SKM-1 treated with dmso at 0.1 percent for 144 hours (cell line): Measurements from ENCODE around the gene TLR8.
A peak's percentile ranks its signal among the peaks of the same experiment; 100 is the strongest.

Source experiments
- DNase-seq: peaks from one replicate; lab custom pipeline; 2025; ENCODE audit not compliant: unreplicated experiment; lab: John Stamatoyannopoulos, UW

Gene TLR8

DNA sequence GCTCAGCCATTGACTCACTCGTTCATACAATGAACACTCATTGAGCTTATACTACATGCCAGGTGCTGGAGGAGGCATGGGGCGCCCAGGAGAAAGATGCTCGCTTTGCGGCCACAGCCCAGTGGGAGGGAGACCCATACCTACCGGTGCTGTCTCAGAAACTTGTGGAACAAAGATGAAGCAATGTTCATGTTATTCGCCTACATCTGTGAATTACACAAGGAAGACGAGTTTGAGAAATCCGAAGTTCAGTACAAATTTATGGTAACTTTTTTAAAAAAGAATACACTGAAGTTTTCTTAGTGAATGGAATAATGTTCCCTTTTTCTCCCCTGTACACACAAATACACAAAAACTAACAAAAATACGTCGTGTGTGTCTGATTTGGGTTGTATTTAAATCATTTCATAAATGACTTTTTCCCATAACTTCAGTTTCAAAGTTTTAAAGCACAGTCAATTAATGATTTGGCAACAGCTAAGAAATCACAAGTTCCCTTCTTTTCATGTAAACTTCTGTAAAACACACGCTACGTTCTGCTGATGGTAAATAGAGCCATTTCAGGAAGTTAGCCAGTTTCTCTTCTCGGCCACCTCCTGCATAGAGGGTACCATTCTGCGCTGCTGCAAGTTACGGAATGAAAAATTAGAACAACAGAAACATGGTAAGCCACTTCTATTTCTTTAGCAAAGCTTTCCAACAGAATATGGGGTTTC, at the start of gene TLR8:
TLR8 (plus strand) TSS at position 575 of the 716 bp plus-strand sequence; CDS start at position 662, 87 bp downstream.
- DNase-seq: peak; percentile 67

DNA sequence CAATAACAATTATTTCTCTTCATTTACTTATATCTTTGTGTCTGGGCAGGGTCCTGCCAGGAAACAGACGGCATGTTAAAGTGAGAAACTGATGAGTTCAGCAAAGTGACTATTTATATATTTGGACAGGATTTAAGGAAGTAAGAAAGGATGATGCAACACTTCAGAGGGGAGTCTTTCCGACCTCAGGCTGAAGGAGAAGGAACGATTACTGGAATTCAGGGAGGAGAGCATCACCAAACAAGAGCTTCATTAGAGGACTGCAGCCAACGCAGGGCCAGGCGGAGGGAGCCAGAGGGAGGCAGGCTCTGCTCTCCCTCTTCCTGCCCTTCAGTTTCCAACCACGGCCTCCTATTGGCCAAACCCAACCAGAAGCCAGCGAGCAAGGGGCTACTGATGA, 41.1 kb upstream of the TLR8 start:
- peak; percentile 37 for DNase-seq

DNA sequence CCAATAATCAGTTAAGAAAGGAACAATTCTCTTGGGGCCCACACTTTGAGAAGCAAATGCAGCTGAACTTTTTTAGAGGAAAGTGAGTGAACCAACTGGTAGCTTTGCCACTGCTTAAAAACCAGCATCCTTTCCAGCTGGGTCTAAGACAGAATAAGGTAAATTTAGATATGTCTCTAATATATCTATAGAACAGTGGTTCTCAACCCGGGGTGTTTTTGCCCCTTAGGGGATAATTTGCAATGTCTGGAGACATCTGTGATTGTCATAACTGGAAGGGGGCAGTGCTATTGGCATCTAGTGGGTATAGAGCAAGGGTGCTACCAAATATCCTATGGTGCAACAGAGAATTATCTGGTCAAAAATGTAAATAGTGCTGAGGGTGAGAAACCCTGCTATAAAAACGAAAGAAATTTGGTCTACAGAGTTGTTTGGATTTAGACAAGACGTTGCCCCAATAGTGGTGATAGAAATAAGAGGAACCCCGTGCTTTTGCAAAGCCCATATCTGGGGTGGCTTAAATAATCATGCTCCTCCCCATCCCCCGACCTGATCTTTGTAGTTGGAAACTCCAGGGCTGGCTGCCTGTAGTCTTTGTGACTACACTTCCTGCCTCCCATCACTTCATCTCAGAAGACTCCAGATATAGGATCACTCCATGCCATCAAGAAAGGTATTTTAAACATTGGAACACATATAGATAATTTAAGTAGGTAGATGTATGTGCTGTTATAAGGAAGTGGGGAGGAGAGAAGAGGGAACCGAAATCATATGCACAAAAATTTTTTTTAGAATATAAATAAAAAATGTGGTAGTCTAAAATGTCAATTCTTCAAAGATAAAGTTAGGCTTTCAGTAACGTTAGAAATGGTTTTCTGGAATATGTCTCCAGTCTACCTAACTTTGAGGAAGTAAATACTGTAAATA, 39.7 kb upstream of the TLR8 start, which contains the start of gene TLR7:
TLR7 (plus strand) TSS at position 622 of the 927 bp plus-strand sequence. CDS start 507 bp downstream, outside the sequence.
- DNase-seq: no peak

DNA sequence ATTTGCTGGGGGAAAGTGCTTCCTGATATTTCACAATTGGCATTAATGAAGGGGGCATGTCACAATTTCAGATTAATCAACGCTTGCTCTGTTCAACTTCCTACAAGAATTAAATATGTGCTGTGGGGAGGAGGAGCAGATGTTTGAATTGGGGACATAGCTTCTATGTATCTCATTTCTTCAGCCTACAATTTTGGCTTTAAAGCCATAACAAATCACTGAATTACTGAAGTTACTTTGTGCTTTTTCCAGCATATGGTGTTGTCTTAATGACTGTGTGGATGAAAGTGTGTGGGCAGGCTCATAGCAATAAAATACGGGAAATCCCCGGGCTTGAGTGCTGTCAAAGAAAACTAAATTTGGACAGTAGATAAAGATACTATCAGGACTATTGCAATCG, 38.7 kb upstream of the TLR8 start:
- DNase-seq: no peak

DNA sequence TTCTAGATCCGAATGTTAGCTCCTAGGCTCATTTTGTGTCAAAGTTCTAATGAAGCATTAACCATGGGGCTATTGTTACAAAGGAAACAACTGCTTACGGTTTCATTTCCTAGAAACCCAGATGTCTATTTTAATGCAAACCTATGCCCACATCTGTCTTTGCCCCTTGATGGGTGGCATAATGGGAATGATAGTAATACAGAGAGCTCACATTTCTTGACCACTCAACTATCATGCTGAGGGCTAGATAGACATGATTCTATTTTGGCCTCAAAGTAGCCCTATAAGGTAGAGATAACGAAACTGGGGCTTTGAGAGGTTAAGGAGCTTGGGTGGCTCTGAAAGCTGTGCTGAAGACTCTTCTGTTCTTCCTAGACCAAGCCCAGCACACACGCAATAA, 37.7 kb upstream of the TLR8 start:
- DNase-seq: no peak

DNA sequence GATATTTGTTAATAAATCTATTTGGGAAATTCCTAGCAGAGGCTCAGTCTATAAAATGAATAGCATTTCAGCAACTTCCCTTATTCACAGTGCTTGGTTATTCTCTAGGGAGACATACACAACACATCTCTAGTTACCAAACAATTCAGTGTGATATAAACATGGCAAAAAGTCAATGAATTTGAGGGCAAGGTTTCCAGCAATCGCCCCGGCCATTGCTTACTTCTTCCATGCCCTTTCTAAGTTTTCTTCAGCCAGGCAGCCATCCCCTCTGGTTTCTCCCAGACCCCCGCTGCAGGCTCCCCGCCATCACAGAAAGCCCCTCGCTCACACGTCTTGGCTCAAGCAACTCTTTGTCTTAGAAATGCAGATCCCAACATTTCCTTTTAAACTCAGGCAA, 35.2 kb upstream of the TLR8 start:
- DNase-seq: no peak

DNA sequence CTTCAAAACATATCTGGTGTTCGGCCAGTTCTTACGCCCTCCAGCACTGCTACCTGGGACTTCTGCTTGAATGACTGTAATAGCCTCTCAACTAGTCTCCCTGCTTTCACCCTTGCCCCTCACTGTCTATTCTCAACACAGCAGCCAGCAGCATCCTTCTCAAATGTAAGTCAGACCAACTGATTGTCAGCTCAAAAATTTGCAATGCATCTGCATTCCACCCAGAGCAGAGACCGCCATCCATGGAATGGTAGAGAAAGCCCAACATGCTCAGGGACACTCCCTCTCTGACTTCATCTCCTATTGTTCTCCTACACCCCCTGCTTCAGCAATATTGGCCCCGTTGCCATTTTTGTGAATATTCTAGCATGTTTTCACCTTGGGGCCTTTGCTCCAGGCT, 33.7 kb upstream of the TLR8 start:
- DNase-seq: no peak

DNA sequence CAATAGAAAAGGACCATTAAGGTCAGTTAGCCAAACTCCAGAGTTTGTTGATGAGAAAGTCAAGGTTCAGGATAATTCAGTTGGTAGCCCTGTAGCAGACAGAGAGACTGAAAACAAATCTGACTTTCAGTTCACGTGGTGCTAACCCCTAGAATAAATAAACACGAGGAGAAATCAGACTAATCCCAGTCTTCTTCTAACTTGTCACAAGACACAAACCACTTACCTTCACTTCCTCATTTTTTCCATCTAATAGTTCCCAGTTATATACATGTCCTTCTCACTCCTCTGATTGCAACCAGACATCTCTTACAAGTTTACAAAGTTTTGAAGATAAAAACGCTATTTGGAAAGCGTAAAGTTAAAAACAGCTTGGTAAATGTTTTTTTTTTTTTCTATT, 31.8 kb upstream of the TLR8 start:
- peak; percentile 35 for DNase-seq

DNA sequence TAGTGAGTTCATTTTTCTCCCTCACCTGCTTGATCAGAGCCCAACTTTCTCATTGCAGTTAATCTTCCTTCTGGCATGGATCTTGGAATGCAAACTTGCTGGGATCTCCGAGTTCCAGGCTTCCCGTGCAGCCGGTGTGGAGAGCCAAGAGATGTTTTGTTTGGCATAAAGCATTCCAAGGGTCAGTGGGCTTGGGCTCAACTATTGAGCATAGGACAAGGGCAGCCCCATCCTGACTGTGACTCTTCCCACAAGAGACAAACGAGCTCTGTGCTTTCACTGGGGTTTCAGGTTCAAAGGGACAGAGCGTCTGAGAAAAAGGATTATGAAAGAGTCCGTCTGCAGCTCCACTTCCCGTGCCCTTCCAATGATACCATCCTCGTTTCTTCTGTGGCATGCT, 29.0 kb upstream of the TLR8 start:
- no peak for DNase-seq

DNA sequence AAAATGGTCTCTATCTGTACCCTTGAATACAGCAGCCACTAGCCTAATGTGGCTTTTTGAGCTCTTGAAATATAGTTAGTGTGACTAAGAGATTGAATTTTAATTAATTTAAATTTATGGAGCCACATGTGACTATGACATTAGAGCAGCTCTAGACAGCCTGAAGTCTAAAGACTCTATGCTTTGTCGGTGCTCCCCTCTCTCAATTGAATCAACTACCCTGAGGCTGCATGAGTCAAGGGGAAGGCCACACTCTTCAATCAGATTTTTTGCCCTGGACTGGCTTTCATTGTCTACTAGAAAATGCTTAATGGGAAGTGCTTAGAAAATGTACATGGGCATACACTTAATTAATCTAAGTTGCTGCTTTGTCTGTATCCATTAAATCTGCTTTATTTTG, 27.9 kb upstream of the TLR8 start:
- DNase-seq: no peak

DNA sequence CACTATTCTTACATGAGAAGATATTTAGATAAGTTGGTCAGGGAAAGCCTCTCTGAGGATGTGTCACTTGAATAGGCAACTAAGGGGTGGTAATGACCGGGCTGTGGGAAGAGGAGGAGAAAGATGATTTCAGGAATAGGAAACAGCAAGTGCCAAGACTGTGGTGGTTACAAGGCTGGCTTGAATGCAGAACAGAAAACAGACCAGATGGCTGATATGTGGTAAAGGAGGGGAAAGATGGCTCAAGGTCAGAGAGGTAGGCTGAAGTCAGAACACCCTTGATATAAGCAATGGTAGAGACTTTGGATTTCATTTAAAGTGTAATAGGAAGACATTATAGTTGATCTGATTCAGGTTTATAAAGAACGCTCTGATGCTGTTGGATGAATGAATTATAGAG, 24.5 kb upstream of the TLR8 start:
- DNase-seq: no peak

DNA sequence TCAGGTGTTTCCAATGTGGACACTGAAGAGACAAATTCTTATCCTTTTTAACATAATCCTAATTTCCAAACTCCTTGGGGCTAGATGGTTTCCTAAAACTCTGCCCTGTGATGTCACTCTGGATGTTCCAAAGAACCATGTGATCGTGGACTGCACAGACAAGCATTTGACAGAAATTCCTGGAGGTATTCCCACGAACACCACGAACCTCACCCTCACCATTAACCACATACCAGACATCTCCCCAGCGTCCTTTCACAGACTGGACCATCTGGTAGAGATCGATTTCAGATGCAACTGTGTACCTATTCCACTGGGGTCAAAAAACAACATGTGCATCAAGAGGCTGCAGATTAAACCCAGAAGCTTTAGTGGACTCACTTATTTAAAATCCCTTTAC, 20.9 kb upstream of the TLR8 start:
- DNase-seq: no peak

DNA sequence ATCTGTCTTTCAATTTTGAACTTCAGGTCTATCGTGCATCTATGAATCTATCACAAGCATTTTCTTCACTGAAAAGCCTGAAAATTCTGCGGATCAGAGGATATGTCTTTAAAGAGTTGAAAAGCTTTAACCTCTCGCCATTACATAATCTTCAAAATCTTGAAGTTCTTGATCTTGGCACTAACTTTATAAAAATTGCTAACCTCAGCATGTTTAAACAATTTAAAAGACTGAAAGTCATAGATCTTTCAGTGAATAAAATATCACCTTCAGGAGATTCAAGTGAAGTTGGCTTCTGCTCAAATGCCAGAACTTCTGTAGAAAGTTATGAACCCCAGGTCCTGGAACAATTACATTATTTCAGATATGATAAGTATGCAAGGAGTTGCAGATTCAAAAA, 19.9 kb upstream of the TLR8 start:
- no peak for DNase-seq

DNA sequence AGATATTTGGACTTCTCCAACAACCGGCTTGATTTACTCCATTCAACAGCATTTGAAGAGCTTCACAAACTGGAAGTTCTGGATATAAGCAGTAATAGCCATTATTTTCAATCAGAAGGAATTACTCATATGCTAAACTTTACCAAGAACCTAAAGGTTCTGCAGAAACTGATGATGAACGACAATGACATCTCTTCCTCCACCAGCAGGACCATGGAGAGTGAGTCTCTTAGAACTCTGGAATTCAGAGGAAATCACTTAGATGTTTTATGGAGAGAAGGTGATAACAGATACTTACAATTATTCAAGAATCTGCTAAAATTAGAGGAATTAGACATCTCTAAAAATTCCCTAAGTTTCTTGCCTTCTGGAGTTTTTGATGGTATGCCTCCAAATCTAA, 19.3 kb upstream of the TLR8 start:
- no peak for DNase-seq

DNA sequence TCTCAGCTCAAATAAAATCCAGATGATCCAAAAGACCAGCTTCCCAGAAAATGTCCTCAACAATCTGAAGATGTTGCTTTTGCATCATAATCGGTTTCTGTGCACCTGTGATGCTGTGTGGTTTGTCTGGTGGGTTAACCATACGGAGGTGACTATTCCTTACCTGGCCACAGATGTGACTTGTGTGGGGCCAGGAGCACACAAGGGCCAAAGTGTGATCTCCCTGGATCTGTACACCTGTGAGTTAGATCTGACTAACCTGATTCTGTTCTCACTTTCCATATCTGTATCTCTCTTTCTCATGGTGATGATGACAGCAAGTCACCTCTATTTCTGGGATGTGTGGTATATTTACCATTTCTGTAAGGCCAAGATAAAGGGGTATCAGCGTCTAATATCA, 18.7 kb upstream of the TLR8 start:
- no peak for DNase-seq

DNA sequence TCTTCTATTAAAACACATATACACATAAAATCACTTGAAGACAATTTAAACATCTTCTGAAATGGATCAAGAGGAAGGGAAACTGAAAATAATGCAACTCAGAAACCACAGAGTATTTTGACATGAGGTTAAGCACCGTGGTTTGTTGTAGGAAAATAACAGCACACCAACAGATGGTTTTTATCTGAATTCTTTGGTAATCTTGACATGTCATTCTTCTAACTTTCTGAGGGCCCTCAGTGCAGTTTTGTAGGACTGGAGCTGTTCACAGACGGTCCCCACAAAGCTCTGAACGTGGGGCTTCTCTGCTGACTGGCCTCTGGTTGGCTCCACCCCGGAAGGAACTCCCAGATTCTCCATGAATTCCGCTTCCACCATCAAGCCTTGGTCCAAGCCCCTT, 16.0 kb upstream of the TLR8 start:
- DNase-seq: peak; percentile 51

DNA sequence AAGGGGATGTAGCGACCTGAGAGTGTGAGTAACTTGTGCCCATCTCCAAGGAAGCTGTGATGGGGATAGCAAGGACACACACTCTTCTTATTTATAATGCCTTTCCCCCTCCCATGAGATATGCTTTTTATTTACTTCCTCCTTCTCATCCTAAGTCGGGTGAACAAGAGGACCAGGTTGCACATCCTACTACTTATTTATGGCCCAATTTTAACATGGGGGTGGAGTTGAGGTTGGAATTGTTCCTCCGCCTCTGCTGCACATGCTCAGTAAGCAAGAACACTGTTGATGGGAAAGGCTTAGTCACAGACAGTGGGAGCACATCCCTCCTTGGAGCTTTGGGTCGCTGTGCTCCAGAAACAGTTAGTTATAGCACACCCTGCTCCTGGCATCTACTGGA, 15.2 kb upstream of the TLR8 start:
- peak; percentile 5 for DNase-seq

DNA sequence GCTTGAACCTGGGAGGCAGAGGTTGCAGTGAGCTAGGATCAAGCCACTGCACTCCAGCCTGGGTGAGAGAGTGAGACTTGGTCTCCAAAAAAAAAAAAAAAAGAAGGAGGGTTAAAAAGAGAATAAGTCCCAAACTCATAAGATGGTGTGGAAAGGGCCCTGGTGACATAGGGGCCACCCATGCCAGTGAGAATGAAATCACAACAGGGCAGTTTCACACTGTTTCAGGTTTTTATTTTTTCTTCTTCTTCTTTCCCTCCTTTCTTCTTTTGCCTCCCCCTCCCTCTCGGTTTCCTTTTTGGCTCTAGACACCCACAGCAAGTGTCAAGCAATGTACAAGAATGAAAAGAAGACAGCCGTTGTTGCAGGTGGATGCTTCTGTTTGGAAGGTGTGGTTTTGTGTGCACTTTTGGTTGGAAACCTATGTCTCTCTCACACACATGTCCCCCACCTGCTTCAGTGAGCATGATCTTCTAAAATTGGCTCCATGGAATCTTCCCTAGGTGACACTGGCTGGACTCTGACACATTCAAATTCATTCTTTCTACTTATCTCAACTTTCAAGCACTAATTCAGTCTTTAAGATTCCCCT, 14.4 kb upstream of the TLR8 start:
- DNase-seq: no peak

DNA sequence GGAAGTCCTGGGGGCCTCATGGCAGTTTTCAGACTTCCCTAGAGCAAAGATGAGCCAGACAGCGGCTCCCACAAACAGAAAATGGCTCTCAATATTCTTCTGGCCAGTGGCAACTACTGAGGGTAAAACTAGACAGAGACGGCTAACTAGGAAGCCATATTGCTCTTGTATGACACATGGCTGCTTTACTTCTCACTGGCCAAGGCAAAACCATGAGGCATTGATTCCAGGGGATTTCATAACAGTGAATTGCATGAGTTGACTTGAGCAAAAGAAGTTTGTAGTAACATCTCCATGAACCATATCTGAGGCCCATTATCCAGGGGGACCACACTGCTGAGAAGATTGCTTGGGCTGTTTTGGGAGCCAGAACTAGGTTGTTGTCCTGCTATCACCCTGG, 13.7 kb upstream of the TLR8 start:
- DNase-seq: no peak

DNA sequence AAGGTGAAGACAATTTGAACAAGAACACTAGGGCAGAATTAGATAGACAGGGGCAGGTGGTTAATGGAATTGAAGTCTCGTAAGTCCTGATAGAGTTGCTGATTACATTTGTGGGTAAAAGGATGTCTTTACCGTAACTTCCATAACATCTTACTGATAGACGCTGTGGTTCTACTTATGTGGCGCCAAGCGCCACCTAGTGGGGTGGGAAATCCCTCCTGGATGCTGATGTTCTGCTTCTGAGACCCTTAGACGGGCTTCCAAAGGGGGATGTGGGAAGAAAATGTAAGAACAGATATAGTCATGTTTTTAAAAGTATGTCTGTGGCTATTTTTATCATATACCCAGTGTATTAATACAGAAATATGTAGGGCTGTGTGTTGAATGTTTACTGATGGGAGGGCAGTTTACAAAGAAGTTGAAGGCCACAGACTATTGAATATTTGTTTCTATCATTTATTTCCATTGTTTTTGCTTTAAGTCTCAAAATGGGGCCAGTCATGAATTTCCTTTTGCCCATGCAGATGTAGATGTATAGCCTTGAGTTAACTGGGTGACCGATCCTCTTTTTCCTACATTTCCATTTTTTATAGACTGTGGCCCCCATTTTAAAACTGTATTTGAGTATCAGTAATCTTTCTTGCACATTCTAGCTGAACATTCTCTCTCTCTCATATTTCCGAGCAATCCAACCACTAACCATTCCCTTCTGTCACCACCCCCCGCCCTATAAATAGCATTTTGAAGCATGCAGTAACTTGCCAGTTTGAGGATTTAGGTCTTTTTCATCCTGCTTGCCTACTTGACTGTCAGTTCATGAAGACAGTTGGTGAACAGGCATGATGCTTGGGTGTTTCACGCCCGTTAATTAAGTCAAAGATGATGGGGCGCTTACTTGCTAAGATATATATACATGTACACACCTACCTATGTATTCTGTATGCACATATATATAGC, 12.1 kb upstream of the TLR8 start:
- DNase-seq: no peak

DNA sequence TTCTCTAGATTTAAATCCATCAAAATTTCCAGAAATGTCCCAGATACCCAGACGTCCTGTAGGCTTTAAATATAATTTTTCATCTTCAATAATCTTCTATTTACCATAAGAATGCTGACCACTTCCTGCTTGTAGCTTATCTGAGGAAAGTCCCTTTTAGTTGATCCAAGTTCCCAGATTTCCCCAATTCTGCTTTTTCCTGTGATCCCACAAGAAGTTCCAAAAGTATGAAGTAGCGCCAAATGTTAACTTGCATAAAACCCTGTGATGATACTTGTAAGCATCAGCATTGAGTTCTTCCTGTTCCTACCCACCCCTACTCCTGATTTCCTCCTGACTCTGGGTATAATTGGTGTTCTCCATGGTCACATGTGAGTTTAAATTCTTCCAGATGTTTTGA, 10.6 kb upstream of the TLR8 start:
- no peak for DNase-seq
